Measurements from ENCODE around the gene HIC1. TPM values are rescaled to one million over a fixed set of nuclear protein-coding genes. Genes with fewer than 3 reads are reported as not detected.

The HIC1 gene
- total RNA-seq, 4 donors from 2014 or later: 27.6 to 64.7 (median 50.0) TPM

- Histone ChIP-seq H3K4me3 (peak within 1 kb of the TSS; percentile 70 to 99 (median 93)), H3K27ac (peak within 1 kb of the TSS in 2 of 4 donors; percentile 74 to 78), H3K4me1 (peaks cover 0 to 59% (median 22%) of the 10 kb centered on the region in 4 donors), H3K27me3 (peaks cover 0 to 33% of the 10 kb centered on the region in 2 donors), H3K9me3 (no peaks in the 10 kb centered on the region), H3K36me3 (peaks cover 0 to 15% (median 0%) of the 10 kb centered on the region in 3 donors)
- whole genome bisulfite sequencing, 2 donors: 1% methylated on average over 23 to 32 of the region's 59 CpGs
- TF ChIP-seq CTCF (IDR thresholded peaks at IDR 0.05) (peak in 1 of 5 experiments; percentile 44), EP300 (IDR thresholded peaks at IDR 0.05) (peak; percentile 76 to 91), POLR2A (IDR thresholded peaks at IDR 0.05) (peak in 1 of 2 donors; percentile 60)
- peak; percentile 79 to 82 for DNase-seq (ENCODE audit: low spot score in 2 of 2)
These were observed 24.8 kb upstream of the HIC1 start, which contains the start of gene DPH1 for GRCh38 chr17:2029911-2030778. TSS of gene DPH1 (plus strand) at chr17:2030153. CDS start at chr17:2030170, 17 bp downstream.

DNA sequence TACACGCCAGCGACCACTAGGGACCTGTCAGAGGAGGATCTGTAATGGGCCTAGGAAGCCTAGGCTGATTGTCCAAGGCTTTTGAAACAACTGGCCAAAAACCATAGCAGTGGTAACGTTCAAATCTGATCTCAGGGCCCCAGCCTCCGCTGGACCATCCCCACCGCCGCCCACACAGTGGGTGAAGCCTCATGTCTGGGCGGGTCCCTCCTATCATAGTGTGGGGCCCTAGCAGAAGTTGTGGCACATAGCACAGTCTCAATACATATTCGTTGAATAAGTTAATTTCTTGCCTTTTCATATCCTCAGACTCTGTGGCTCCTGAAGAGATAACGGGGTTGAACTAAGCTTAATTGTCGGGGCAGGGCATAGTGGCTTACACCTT is 24.1 kb upstream of the HIC1 start:
- peak overlapping the region in 1 of 4 donors; percentile 78 for H3K27ac ChIP-seq
- no peak for DNase-seq (ENCODE audit: low spot score in 2 of 2)
- 17 to 23% methylated on average over 7 to 8 of the region's 10 CpGs for WGBS, 2 donors

GRCh38 chr17:2033153-2033552 is 21.8 kb upstream of the HIC1 start:
- TF ChIP-seq POLR2A (IDR thresholded peaks at IDR 0.05) (no peak), CTCF (IDR thresholded peaks at IDR 0.05) (no peak), EP300 (IDR thresholded peaks at IDR 0.05) (no peak)
- WGBS, 2 donors: 87 to 92% methylated on average over 7 of the region's 7 CpGs

More for the DNA sequence above, 24.1 kb upstream of the HIC1 start:
- Histone ChIP-seq H3K36me3 (peaks cover 0 to 22% (median 0%) of the 10 kb centered on the region in 3 donors), H3K9me3 (no peaks in the 10 kb centered on the region), H3K4me3 (peak overlapping the region; percentile 70 to 99 (median 93)), H3K27me3 (peaks cover 0 to 26% of the 10 kb centered on the region in 2 donors), H3K4me1 (peaks cover 0 to 53% (median 16%) of the 10 kb centered on the region in 4 donors)
- peak in 2 of 5 experiments; percentile 27 to 34 for TF ChIP-seq CTCF (IDR thresholded peaks at IDR 0.05)
- no peak for TF ChIP-seq POLR2A (IDR thresholded peaks at IDR 0.05)

DNA sequence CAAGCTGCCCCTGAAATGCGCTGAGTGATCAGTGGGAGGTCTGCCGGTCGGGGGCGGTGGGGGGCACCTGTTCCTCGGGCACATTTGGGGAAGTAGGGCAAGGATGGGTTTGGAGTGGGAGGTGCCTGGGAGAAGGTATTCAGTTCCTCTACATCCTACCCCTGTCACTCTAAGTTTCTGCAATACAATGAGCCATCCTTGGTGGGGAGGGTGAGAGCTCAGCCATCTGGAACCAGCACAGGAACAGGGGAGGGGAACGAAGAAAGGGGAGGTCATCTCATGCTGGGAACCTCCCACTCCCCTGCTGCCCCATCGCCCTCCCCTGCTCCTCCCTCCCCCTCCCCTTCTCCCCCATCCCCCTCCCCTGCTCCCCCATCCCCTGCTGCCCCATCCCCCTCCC is 20.7 kb upstream of the HIC1 start:
- Histone ChIP-seq H3K4me3 (no peak overlapping the region), H3K36me3 (peaks cover 2 to 54% (median 7%) of the 10 kb centered on the region in 3 donors), H3K27ac (no peak overlapping the region), H3K4me1 (peaks cover 0 to 40% (median 12%) of the 10 kb centered on the region in 4 donors), H3K9me3 (no peaks in the 10 kb centered on the region), H3K27me3 (peaks cover 0 to 6% of the 10 kb centered on the region in 2 donors)
- no peak for TF ChIP-seq CTCF (IDR thresholded peaks at IDR 0.05)
- TF ChIP-seq EP300 (IDR thresholded peaks at IDR 0.05): no peak
- TF ChIP-seq POLR2A (IDR thresholded peaks at IDR 0.05): no peak
- WGBS, 2 donors: 65 to 75% methylated on average over 7 of the region's 7 CpGs
- no peak for DNase-seq (ENCODE audit: low spot score in 2 of 2)

More at GRCh38 chr17:2033153-2033552, 21.8 kb upstream of the HIC1 start:
- Histone ChIP-seq H3K4me1 (peaks cover 0 to 43% (median 12%) of the 10 kb centered on the region in 4 donors), H3K9me3 (no peaks in the 10 kb centered on the region), H3K36me3 (peaks cover 2 to 45% (median 7%) of the 10 kb centered on the region in 3 donors), H3K27ac (no peak overlapping the region), H3K4me3 (no peak overlapping the region), H3K27me3 (peaks cover 0 to 6% of the 10 kb centered on the region in 2 donors)
- no peak for DNase-seq (ENCODE audit: low spot score in 2 of 2)
